ENCODE results near the gene POLR1G. TPM values are rescaled to one million over a fixed set of nuclear protein-coding genes. Genes with fewer than 3 reads are reported as not detected.
A peak's percentile ranks its signal among the peaks of the same experiment; 100 is the strongest.

POLR1G gene
- total and polyA plus RNA-seq, 9 of the 15 experiments (the other 6 are each of a cell fraction or from before 2014, with no cell fraction given), result 3.0 to 50.1 (median 27.4) TPM

GRCh38 chr19:45439569-45440258 is 33.3 kb downstream of the POLR1G start (continued):
- TF ChIP-seq ZNF740 (CRISPR knock-in tag; IDR thresholded peaks at IDR 0.05) (peak; percentile 98), ZNF740 (tag; IDR thresholded peaks at IDR 0.05) (peak in 1 of 2 experiments; percentile 97; a peak in 2 of 4 replicates), MEF2D (tag; conservative IDR thresholded peaks at IDR 0.05; ENCODE audit: low read depth) (peak; percentile 100), NRF1 (conservative IDR thresholded peaks at IDR 0.05 in 1 of 2, IDR thresholded peaks at IDR 0.05 in 1 of 2) (peak; percentile 83 to 85), SMC3 (conservative IDR thresholded peaks at IDR 0.05; ENCODE audit: insufficient read depth, low read depth, low read length) (peak; percentile 80), RBFOX2 (IDR thresholded peaks at IDR 0.05; ENCODE audit: low read depth, low read length) (peak; percentile 96), OTX1 (CRISPR knock-in tag; IDR thresholded peaks at IDR 0.05) (no peak), E2F3 (CRISPR knock-in tag; IDR thresholded peaks at IDR 0.05) (peak; percentile 90), ETV5 (CRISPR knock-in tag; IDR thresholded peaks at IDR 0.05; ENCODE audit: low read depth) (peak; percentile 100), POLR2A (conservative IDR thresholded peaks at IDR 0.05) (peak; percentile 48; the same call in 1 of the 2 replicates), FIP1L1 (IDR thresholded peaks at IDR 0.05; ENCODE audit: low read depth, low read length, poor library complexity, severe bottlenecking) (peak; percentile 90), DEAF1 (CRISPR knock-in tag; IDR thresholded peaks at IDR 0.05) (peak; percentile 94), DMBX1 (CRISPR knock-in tag; IDR thresholded peaks at IDR 0.05; ENCODE audit: borderline replicate concordance) (peak; percentile 79; the same call in 1 of the 2 replicates), ESRRA (IDR thresholded peaks at IDR 0.05; ENCODE audit: borderline replicate concordance, low read depth) (peak; percentile 61), POLR2AphosphoS2 (IDR thresholded peaks at IDR 0.05; ENCODE audit: low read length) (no peak), FOXM1 (IDR thresholded peaks at IDR 0.05; ENCODE audit: low read depth) (no peak), FOXM1 (CRISPR knock-in tag; IDR thresholded peaks at IDR 0.05; ENCODE audit: low read depth) (0 out of 2 replicates have a peak, but pooled peaks have one; percentile 58), SP1 (CRISPR knock-in tag; IDR thresholded peaks at IDR 0.05) (peak; percentile 30; the same call in 1 of the 2 replicates), ZFPM2 (CRISPR knock-in tag; IDR thresholded peaks at IDR 0.05) (no peak), SIRT6 (IDR thresholded peaks at IDR 0.05; ENCODE audit: low read depth, low read length) (no peak), CCNT2 (IDR thresholded peaks at IDR 0.05; ENCODE audit: borderline replicate concordance, extremely low read depth, insufficient read length, low read depth, low read length) (peak; percentile 99), ARID2 (IDR thresholded peaks at IDR 0.05) (peak; percentile 49; the same call in 1 of the 2 replicates), KDM2B (CRISPR knock-in tag; IDR thresholded peaks at IDR 0.05) (peak; percentile 76), SNIP1 (IDR thresholded peaks at IDR 0.05; ENCODE audit: low read depth) (no peak), TBL1XR1 (IDR thresholded peaks at IDR 0.05; ENCODE audit: low read length in 2 of 2) (peak in 1 of 2 experiments; percentile 98; a peak in 2 of 4 replicates), TCF3 (CRISPR knock-in tag; IDR thresholded peaks at IDR 0.05) (peak; percentile 56), CTBP1 (IDR thresholded peaks at IDR 0.05; ENCODE audit: borderline replicate concordance) (peak; percentile 96), MTA2 (IDR thresholded peaks at IDR 0.05; ENCODE audit: low read depth) (0 out of 2 replicates have a peak, but pooled peaks have one; percentile 24), DACH1 (IDR thresholded peaks at IDR 0.05; ENCODE audit: partially characterized antibody) (peak; percentile 26)

Measured in K562 (cell line).